Neural cell (in vitro differentiated cells): ENCODE measurements around the gene DSCAML1. TPM values are rescaled to one million over a fixed set of nuclear protein-coding genes. Genes with fewer than 3 reads are reported as not detected.

Source experiments
- H2AFZ ChIP-seq: fragments of 200-600, 300-800 bp; sonication (generic), shearing (Covaris generic); 2 replicates; pipeline ENCODE4 v1.6.0; 2014; ENCODE audit warnings: low read depth, mild to moderate bottlenecking, antibody characterized with exemption, low read length, moderate library complexity
- H3F3A ChIP-seq: fragments of 200-600 bp; shearing (Covaris generic); 2 replicates; pipeline ENCODE4 v1.6.1; 2016; ENCODE audit warnings: mild to moderate bottlenecking, moderate library complexity, mixed read lengths, antibody characterized with exemption, low read length; ENCODE audit not compliant: insufficient read depth, poor library complexity, severe bottlenecking
- H3K27ac ChIP-seq: fragments of 200-600, 300-800 bp; sonication (generic), shearing (Covaris generic); 2 replicates; pipeline ENCODE4 v1.5.1; 2014; ENCODE audit warnings: mild to moderate bottlenecking, low read length, moderate library complexity
- H3K27me3 ChIP-seq: fragments of 300-800, 200-600 bp; sonication (generic), shearing (Covaris generic); 2 replicates; pipeline ENCODE4 v1.6.0; 2014; ENCODE audit warnings: mild to moderate bottlenecking, low read depth, low read length, moderate library complexity; ENCODE audit not compliant: insufficient read depth
- H3K36me3 ChIP-seq: fragments of 300-800, 200-600 bp; sonication (generic), shearing (Covaris generic); 2 replicates; pipeline ENCODE4 v1.5.1; 2014; ENCODE audit warnings: mild to moderate bottlenecking, antibody characterized with exemption, low read length, moderate library complexity; ENCODE audit not compliant: insufficient read depth
- H3K4me2 ChIP-seq: fragments of 300-800, 200-600 bp; sonication (generic), shearing (Covaris generic); 2 replicates; pipeline ENCODE4 v1.6.0; 2014; ENCODE audit warnings: mild to moderate bottlenecking, low read length
- H3K4me3 ChIP-seq: fragments of 300-800, 200-600 bp; sonication (generic), shearing (Covaris generic); 2 replicates; pipeline ENCODE4 v1.5.1; 2014; ENCODE audit warnings: mild to moderate bottlenecking, low read length, moderate library complexity
- H3K79me2 ChIP-seq: fragments of 200-600 bp; shearing (Covaris generic); replicated peaks from 2 replicates; pipeline ENCODE4 v1.6.0; 2014; ENCODE audit warnings: mild to moderate bottlenecking, low read length, moderate library complexity; ENCODE audit not compliant: insufficient read depth
- H3K9ac ChIP-seq: fragments of 300-800, 200-600 bp; sonication (generic), shearing (Covaris generic); 2 replicates; pipeline ENCODE4 v1.6.1; 2016; ENCODE audit warnings: mild to moderate bottlenecking, low read length, mixed read lengths
- H3K9me2 ChIP-seq: fragments of 200-600 bp; shearing (Covaris generic); 2 replicates; pipeline ENCODE4 v1.6.1; 2016; ENCODE audit warnings: mild to moderate bottlenecking, low read length, mixed read lengths; ENCODE audit not compliant: insufficient read depth
- H3K9me3 ChIP-seq: fragments of 200-600, 300-800 bp; sonication (generic), shearing (Covaris generic); 2 replicates; pipeline ENCODE4 v1.6.1; 2016; ENCODE audit warnings: mild to moderate bottlenecking, mixed run types, low read length, moderate library complexity, mixed read lengths
- H4K20me1 ChIP-seq: fragments of 200-600 bp; shearing (Covaris generic); 2 replicates; pipeline ENCODE4 v1.6.1; 2016; ENCODE audit warnings: mild to moderate bottlenecking, mixed run types; ENCODE audit not compliant: insufficient read depth
- EP300 ChIP-seq: fragments of 450-650 bp; conservative IDR thresholded peaks from 2 replicates; pipeline ENCODE4 v1.6.1; 2014; ENCODE audit warnings: antibody characterized with exemption, mild to moderate bottlenecking, moderate library complexity; ENCODE audit not compliant: poor library complexity, severe bottlenecking
- EZH2 ChIP-seq: fragments of 200-600, 300-800 bp; shearing (Covaris generic), sonication (generic); IDR thresholded peaks from 2 replicates; pipeline ENCODE4 v1.6.1; 2014; ENCODE audit warnings: antibody characterized with exemption, low read length, borderline replicate concordance, mild to moderate bottlenecking; ENCODE audit not compliant: insufficient read depth, poor library complexity, severe bottlenecking
- MXI1 ChIP-seq: fragments of 450-650 bp; conservative IDR thresholded peaks from 2 replicates; pipeline ENCODE4 v1.6.1; 2014; ENCODE audit warnings: antibody characterized with exemption, mild to moderate bottlenecking; ENCODE audit not compliant: poor library complexity, severe bottlenecking
- POLR2AphosphoS5 ChIP-seq: IDR thresholded peaks from 2 replicates; pipeline ENCODE4 v1.6.1; 2012
- RAD21 ChIP-seq: fragments of 450-650 bp; conservative IDR thresholded peaks from 2 replicates; pipeline ENCODE4 v1.6.1; 2014; ENCODE audit warnings: antibody characterized with exemption, mild to moderate bottlenecking, moderate library complexity
- SMC3 ChIP-seq: fragments of 450-650 bp; conservative IDR thresholded peaks from 2 replicates; pipeline ENCODE4 v1.6.1; 2014; ENCODE audit warnings: antibody characterized with exemption, mild to moderate bottlenecking, moderate library complexity; ENCODE audit not compliant: poor library complexity
- TAF1 ChIP-seq: IDR thresholded peaks from 2 replicates; pipeline ENCODE4 v1.6.1; 2012; ENCODE audit warnings: low read depth
- polyA plus RNA-seq: library from polyadenylated mRNA; depleted of rRNA; stranded (reverse); fragments of >200 nt; gene quantifications from 2 replicates; pipeline ENCODE4 v1.2.3, GENCODE V29; 2014
- TF ChIP-seq, protein P1 (sequence below): fragments of 450-650 bp; IDR thresholded peaks from 2 replicates; pipeline ENCODE4 v1.5.1; 2014; ENCODE audit warnings: antibody characterized with exemption, mild to moderate bottlenecking, moderate library complexity; ENCODE audit not compliant: poor library complexity, severe bottlenecking
- TF ChIP-seq, protein P2 (sequence below): IDR thresholded peaks from 2 replicates; pipeline ENCODE4 v1.6.1; 2012; ENCODE audit warnings: borderline replicate concordance

DSCAML1 gene
- polyA plus RNA-seq, 1 donor from 2014 or later: 1.3 TPM

DNA sequence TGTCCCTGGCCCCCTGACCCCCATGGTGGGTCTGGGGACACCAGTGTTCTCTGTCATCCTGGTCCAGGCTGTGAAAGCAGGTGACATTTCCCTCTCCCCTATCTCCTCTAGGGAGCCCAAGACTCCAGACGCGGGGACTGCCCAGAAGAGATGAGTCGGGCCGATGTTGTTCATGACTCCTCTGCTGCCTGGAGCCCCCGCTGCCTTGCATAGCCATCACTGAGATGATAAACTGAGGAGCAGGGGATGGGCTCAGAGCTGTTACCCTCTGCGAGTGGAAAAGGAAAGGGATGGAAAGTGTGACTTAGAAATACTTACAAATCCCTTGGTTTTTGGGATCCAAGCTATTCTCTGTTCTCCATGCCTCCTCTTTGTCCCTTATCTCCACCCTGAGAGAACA is 209.6 kb downstream of the DSCAML1 start:
- Histone ChIP-seq H3K9me3 (no peaks in the 10 kb centered on the region), H4K20me1 (no peaks in the 10 kb centered on the region), H3K27ac (no peak overlapping the region), H3F3A (no peaks in the 10 kb centered on the region), H3K4me2 (no peak overlapping the region), H3K36me3 (no peaks in the 10 kb centered on the region), H3K27me3 (no peaks in the 10 kb centered on the region), H3K79me2 (no peaks in the 10 kb centered on the region), H3K4me3 (no peak overlapping the region), H3K9ac (no peak overlapping the region), H3K9me2 (no peaks in the 10 kb centered on the region), H2AFZ (no peak overlapping the region)
- no peak for TF ChIP-seq EZH2
- TF ChIP-seq, protein P1, sequence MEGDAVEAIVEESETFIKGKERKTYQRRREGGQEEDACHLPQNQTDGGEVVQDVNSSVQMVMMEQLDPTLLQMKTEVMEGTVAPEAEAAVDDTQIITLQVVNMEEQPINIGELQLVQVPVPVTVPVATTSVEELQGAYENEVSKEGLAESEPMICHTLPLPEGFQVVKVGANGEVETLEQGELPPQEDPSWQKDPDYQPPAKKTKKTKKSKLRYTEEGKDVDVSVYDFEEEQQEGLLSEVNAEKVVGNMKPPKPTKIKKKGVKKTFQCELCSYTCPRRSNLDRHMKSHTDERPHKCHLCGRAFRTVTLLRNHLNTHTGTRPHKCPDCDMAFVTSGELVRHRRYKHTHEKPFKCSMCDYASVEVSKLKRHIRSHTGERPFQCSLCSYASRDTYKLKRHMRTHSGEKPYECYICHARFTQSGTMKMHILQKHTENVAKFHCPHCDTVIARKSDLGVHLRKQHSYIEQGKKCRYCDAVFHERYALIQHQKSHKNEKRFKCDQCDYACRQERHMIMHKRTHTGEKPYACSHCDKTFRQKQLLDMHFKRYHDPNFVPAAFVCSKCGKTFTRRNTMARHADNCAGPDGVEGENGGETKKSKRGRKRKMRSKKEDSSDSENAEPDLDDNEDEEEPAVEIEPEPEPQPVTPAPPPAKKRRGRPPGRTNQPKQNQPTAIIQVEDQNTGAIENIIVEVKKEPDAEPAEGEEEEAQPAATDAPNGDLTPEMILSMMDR: no peak
- no peak for TF ChIP-seq TAF1
- no peak for TF ChIP-seq EP300
- no peak for TF ChIP-seq SMC3
- TF ChIP-seq, protein P2, sequence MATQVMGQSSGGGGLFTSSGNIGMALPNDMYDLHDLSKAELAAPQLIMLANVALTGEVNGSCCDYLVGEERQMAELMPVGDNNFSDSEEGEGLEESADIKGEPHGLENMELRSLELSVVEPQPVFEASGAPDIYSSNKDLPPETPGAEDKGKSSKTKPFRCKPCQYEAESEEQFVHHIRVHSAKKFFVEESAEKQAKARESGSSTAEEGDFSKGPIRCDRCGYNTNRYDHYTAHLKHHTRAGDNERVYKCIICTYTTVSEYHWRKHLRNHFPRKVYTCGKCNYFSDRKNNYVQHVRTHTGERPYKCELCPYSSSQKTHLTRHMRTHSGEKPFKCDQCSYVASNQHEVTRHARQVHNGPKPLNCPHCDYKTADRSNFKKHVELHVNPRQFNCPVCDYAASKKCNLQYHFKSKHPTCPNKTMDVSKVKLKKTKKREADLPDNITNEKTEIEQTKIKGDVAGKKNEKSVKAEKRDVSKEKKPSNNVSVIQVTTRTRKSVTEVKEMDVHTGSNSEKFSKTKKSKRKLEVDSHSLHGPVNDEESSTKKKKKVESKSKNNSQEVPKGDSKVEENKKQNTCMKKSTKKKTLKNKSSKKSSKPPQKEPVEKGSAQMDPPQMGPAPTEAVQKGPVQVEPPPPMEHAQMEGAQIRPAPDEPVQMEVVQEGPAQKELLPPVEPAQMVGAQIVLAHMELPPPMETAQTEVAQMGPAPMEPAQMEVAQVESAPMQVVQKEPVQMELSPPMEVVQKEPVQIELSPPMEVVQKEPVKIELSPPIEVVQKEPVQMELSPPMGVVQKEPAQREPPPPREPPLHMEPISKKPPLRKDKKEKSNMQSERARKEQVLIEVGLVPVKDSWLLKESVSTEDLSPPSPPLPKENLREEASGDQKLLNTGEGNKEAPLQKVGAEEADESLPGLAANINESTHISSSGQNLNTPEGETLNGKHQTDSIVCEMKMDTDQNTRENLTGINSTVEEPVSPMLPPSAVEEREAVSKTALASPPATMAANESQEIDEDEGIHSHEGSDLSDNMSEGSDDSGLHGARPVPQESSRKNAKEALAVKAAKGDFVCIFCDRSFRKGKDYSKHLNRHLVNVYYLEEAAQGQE: no peak
- no peak for TF ChIP-seq RAD21
- no peak for TF ChIP-seq MXI1
- no peak for TF ChIP-seq POLR2AphosphoS5

DNA sequence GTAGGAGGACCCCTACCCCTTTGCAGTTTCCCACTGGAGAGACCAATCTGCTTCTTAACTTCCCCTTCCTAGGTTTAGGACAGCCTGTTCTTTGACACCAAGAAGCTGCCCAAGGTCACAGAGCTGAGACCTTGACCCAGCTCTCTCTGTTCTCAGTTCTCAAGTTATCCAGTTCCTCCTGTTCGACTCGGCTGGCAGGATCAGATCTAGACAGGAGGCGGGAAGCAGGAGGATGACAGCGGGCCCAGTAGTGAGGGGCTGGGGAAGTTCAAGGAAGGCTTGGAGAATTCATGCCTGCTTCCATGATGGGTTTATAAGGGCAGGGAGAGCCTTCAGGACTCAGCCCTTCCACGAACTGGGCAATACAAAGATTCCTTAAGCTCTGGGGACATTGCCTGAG is 210.6 kb downstream of the DSCAML1 start:
- TF ChIP-seq RAD21: no peak
- no peak for TF ChIP-seq EZH2
- TF ChIP-seq, protein P1: no peak
- TF ChIP-seq TAF1: no peak
- no peak for TF ChIP-seq SMC3
- TF ChIP-seq, protein P2: no peak
- TF ChIP-seq MXI1: no peak
- TF ChIP-seq EP300: no peak
- no peak for TF ChIP-seq POLR2AphosphoS5
- Histone ChIP-seq H3K9me3 (no peaks in the 10 kb centered on the region), H2AFZ (no peak overlapping the region), H3F3A (no peaks in the 10 kb centered on the region), H3K9ac (no peak overlapping the region), H3K27me3 (no peaks in the 10 kb centered on the region), H3K4me3 (no peak overlapping the region), H3K36me3 (no peaks in the 10 kb centered on the region), H3K9me2 (no peaks in the 10 kb centered on the region), H3K4me2 (no peak overlapping the region), H4K20me1 (no peaks in the 10 kb centered on the region), H3K27ac (no peak overlapping the region), H3K79me2 (no peaks in the 10 kb centered on the region)
